ENCODE measurements around the gene WDR18. TPM values are rescaled to one million over a fixed set of nuclear protein-coding genes. Genes with fewer than 3 reads are reported as not detected.

Gene WDR18
- total and polyA plus RNA-seq, 2 experiments from 2014 or later = 143 to 241 TPM

DNA sequence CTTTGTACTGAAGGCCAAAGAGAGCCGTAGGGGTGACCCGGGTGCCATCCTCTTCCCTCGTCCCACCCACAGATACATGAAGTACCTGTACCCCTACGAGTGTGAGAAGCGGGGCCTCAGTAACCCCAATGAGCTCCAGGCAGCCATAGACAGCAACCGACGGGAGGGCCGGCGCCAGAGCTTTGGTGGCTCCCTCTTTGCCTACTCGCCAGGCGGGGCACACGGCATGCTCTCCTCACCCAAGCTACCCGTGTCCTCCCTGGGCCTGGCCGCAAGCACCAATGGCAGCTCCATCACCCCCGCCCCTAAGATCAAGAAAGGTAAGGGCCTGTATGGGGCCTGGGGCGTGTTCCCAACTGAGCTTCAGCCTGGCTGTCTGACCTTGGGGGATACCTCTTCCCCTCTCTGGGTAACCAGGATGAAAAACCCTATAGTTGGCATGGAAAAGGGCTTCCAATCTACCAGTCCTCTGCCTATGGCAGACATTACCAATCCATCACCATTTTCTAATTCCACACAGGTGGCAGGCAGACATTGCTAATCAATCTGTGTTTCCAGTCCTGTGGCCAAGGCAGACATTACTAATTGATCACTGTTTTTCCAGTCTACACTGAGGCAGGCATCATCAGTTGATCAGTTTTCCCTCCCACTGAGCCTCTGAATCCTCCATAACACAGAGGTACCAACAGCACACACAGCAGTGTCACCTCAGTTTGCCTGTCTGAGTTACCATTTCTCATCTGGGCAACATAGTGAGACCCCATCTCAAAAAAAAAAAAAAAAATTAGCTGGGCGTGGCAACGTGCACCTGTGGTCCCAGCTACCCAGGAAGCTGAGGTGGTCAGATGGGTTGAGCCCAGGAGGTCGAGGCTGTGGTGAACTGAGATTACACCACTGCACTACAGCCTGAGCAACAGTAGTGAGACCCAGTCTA, 19.1 kb upstream of the WDR18 start:
- H3K4me3 ChIP-seq = no peak overlapping the region
- no peaks in the 10 kb centered on the region for H3K9me3 ChIP-seq (ENCODE audit: low read depth)
- H3K4me1 ChIP-seq (ENCODE audit: low read depth) = peaks cover 13% of the 10 kb centered on the region
- no peak for DNase-seq (ENCODE audit: low read depth in 1 of 2, low spot score in 1 of 2)
- TF ChIP-seq, protein P1, sequence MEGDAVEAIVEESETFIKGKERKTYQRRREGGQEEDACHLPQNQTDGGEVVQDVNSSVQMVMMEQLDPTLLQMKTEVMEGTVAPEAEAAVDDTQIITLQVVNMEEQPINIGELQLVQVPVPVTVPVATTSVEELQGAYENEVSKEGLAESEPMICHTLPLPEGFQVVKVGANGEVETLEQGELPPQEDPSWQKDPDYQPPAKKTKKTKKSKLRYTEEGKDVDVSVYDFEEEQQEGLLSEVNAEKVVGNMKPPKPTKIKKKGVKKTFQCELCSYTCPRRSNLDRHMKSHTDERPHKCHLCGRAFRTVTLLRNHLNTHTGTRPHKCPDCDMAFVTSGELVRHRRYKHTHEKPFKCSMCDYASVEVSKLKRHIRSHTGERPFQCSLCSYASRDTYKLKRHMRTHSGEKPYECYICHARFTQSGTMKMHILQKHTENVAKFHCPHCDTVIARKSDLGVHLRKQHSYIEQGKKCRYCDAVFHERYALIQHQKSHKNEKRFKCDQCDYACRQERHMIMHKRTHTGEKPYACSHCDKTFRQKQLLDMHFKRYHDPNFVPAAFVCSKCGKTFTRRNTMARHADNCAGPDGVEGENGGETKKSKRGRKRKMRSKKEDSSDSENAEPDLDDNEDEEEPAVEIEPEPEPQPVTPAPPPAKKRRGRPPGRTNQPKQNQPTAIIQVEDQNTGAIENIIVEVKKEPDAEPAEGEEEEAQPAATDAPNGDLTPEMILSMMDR (IDR thresholded peaks at IDR 0.05; ENCODE audit: low read depth, low read length) = no peak
- H3K27me3 ChIP-seq = no peaks in the 10 kb centered on the region
- H3K27ac ChIP-seq = no peak overlapping the region
- H3K36me3 ChIP-seq = peaks cover 37% of the 10 kb centered on the region

DNA sequence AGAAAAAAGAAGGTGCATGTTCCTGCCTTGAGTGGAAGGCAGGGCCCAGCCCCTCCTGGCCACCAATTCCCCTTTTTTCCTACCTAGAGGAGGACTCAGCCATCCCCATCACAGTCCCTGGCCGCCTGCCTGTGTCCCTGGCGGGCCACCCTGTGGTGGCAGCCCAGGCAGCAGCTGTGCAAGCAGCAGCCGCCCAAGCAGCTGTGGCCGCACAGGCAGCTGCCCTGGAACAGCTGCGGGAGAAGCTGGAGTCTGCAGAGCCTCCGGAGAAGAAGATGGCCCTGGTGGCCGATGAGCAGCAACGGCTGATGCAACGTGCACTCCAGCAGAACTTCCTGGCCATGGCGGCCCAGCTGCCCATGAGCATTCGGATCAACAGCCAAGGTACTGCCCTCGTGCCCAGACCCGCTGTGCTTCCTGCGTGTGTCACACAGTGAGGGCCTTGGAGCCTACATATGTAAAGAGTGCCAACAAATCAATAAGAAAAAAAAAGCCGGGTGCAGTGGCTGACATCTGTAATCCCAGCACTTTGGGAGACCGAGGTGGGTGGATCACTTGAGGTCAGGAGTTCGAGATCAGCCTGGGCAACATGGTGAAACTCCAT, 17.6 kb upstream of the WDR18 start:
- TF ChIP-seq, protein P1 (IDR thresholded peaks at IDR 0.05; ENCODE audit: low read depth, low read length) = no peak
- DNase-seq (ENCODE audit: low read depth in 1 of 2, low spot score in 1 of 2) = no peak
- Histone ChIP-seq H3K4me1 (ENCODE audit: low read depth) (peaks cover 5% of the 10 kb centered on the region), H3K36me3 (peaks cover 46% of the 10 kb centered on the region), H3K27me3 (no peaks in the 10 kb centered on the region), H3K27ac (no peak overlapping the region), H3K4me3 (no peak overlapping the region), H3K9me3 (ENCODE audit: low read depth) (no peaks in the 10 kb centered on the region)

DNA sequence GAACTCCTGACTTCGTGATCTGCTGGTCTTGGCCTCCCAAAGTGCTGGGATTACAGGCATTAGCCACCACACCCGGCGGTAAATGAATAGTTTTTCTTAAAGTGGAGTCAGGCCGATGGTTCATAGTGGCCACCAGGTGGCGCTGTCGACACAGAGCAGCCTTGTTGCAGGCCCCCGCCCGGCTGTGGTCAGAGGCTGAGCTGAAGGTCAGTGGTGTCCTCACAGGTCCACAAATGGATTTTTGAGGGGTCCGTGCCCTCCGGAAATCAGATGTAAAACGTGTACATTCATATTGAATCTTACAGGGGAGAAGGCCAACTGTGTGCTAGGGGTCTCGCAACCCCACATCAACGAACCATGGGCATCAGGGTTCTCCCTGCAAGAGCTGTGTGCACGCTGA, 13.4 kb upstream of the WDR18 start:
- Histone ChIP-seq H3K27me3 (no peaks in the 10 kb centered on the region), H3K4me1 (ENCODE audit: low read depth) (no peaks in the 10 kb centered on the region), H3K36me3 (peaks cover 37% of the 10 kb centered on the region), H3K4me3 (no peak overlapping the region), H3K27ac (no peak overlapping the region), H3K9me3 (ENCODE audit: low read depth) (no peaks in the 10 kb centered on the region)
- peak in 1 of 2 donors; percentile 18 for DNase-seq (ENCODE audit: low read depth in 1 of 2, low spot score in 1 of 2)
- TF ChIP-seq, protein P1 (IDR thresholded peaks at IDR 0.05; ENCODE audit: low read depth, low read length) = peak; percentile 56

DNA sequence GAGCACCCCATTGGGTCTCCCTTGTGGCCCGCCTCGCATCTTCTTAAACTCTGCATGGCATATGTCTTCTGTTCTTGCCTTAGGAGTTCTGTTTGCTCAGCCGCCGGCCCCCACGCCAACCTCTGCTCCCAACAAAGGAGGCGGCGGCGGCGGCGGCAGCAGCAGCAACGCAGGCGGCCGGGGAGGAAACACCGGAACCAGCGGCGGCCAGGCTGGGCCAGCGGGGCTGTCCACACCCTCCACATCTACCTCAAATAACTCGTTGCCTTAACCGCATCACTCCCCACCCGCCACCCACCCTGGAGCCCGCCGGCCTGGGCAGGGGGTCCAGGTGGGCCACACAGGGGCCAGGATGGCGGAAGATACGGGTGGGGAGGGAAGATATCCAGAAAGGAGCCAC, 12.3 kb upstream of the WDR18 start:
- no peak for DNase-seq (ENCODE audit: low read depth in 1 of 2, low spot score in 1 of 2)
- H3K4me3 ChIP-seq = no peak overlapping the region
- no peaks in the 10 kb centered on the region for H3K4me1 ChIP-seq (ENCODE audit: low read depth)
- H3K9me3 ChIP-seq (ENCODE audit: low read depth) = no peaks in the 10 kb centered on the region
- H3K27me3 ChIP-seq = no peaks in the 10 kb centered on the region
- TF ChIP-seq, protein P1 (IDR thresholded peaks at IDR 0.05; ENCODE audit: low read depth, low read length) = no peak
- no peak overlapping the region for H3K27ac ChIP-seq
- peaks cover 34% of the 10 kb centered on the region for H3K36me3 ChIP-seq

DNA sequence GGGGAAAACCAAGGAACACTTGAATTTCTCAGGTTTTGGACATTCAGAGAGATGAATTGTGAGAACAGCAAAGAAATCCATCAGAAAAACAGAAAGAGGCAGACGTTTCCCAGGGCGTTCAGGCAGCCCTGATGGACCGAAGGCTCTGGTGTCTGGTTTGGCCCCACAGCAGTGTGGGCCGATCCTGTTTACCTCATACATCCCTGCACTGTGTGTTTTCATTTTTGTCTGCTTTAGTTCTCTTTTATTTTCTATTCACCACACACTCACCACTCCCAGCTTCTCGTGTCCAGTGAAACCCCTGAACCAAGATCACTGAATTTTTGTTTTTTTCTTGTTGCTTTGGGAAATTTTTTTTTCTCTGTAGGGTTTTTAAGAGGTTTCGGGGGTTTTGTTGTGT, 11.9 kb upstream of the WDR18 start:
- Histone ChIP-seq H3K27me3 (no peaks in the 10 kb centered on the region), H3K36me3 (peaks cover 30% of the 10 kb centered on the region), H3K4me3 (no peak overlapping the region), H3K4me1 (ENCODE audit: low read depth) (no peaks in the 10 kb centered on the region), H3K27ac (no peak overlapping the region), H3K9me3 (ENCODE audit: low read depth) (no peaks in the 10 kb centered on the region)
- TF ChIP-seq, protein P1 (IDR thresholded peaks at IDR 0.05; ENCODE audit: low read depth, low read length) = no peak
- no peak for DNase-seq (ENCODE audit: low read depth in 1 of 2, low spot score in 1 of 2)

Measured in cardiac muscle cell (in vitro differentiated cells and primary cell).